ENCODE results near the gene RNF5. TPM values are rescaled to one million over a fixed set of nuclear protein-coding genes. Genes with fewer than 3 reads are reported as not detected.
A peak's percentile ranks its signal among the peaks of the same experiment; 100 is the strongest.

RNF5 gene
- total RNA-seq, 3 donors from 2014 or later = 40.1 to 49.6 (median 47.1) TPM

GRCh38 chr6:32163559-32164258 lies 14.5 kb upstream of the RNF5 start:
- H3K27me3 Mint-ChIP-seq (ENCODE audit: low read depth) = no peaks in the 10 kb centered on the region
- H3K36me3 Mint-ChIP-seq (ENCODE audit: insufficient read depth) = peaks cover 8% of the 10 kb centered on the region
- H3K4me1 Mint-ChIP-seq (ENCODE audit: low read depth) = no peaks in the 10 kb centered on the region
- ATAC-seq = no peak
- DNase-seq = no peak
- H3K4me3 Mint-ChIP-seq = no peak overlapping the region
- H3K9me3 Mint-ChIP-seq = no peaks in the 10 kb centered on the region

GRCh38 chr6:32164295-32164694 lies 13.9 kb upstream of the RNF5 start, which contains the start of gene EGFL8:
EGFL8 (plus strand) TSS chr6:32164595; CDS start chr6:32166166, 1,571 bp downstream.
- H3K36me3 Mint-ChIP-seq (ENCODE audit: insufficient read depth) = peaks cover 8% of the 10 kb centered on the region
- H3K4me1 Mint-ChIP-seq (ENCODE audit: low read depth) = no peaks in the 10 kb centered on the region
- no peaks in the 10 kb centered on the region for H3K27me3 Mint-ChIP-seq (ENCODE audit: low read depth)
- H3K4me3 Mint-ChIP-seq = no peak within 1 kb of the TSS
- H3K9me3 Mint-ChIP-seq = no peaks in the 10 kb centered on the region
- ATAC-seq (no peak), DNase-seq (no peak)

- no peaks in the 10 kb centered on the region for H3K4me1 Mint-ChIP-seq (ENCODE audit: low read depth)
- ATAC-seq (no peak), DNase-seq (no peak)
- H3K27me3 Mint-ChIP-seq (ENCODE audit: low read depth) = no peaks in the 10 kb centered on the region
- peaks cover 19% of the 10 kb centered on the region for H3K36me3 Mint-ChIP-seq (ENCODE audit: insufficient read depth)
- H3K9me3 Mint-ChIP-seq = no peaks in the 10 kb centered on the region
- no peak overlapping the region for H3K4me3 Mint-ChIP-seq
Measured at GRCh38 chr6:32166411-32167061, 11.7 kb upstream of the RNF5 start.

- H3K4me1 Mint-ChIP-seq (ENCODE audit: low read depth) = no peaks in the 10 kb centered on the region
- DNase-seq = no peak
- no peaks in the 10 kb centered on the region for H3K27me3 Mint-ChIP-seq (ENCODE audit: low read depth)
- peaks cover 19% of the 10 kb centered on the region for H3K36me3 Mint-ChIP-seq (ENCODE audit: insufficient read depth)
- H3K4me3 Mint-ChIP-seq = no peak overlapping the region
- no peaks in the 10 kb centered on the region for H3K9me3 Mint-ChIP-seq
- ATAC-seq = no peak
Measured at GRCh38 chr6:32167154-32167760, 10.9 kb upstream of the RNF5 start.

GRCh38 chr6:32167761-32168262 lies 10.4 kb upstream of the RNF5 start:
- H3K9me3 Mint-ChIP-seq = no peaks in the 10 kb centered on the region
- peaks cover 3% of the 10 kb centered on the region for H3K4me1 Mint-ChIP-seq (ENCODE audit: low read depth)
- no peak overlapping the region for H3K4me3 Mint-ChIP-seq
- no peak for ATAC-seq
- peaks cover 19% of the 10 kb centered on the region for H3K36me3 Mint-ChIP-seq (ENCODE audit: insufficient read depth)
- H3K27me3 Mint-ChIP-seq (ENCODE audit: low read depth) = no peaks in the 10 kb centered on the region
- no peak for DNase-seq

GRCh38 chr6:32168350-32168749 lies 9.9 kb upstream of the RNF5 start:
- no peaks in the 10 kb centered on the region for H3K9me3 Mint-ChIP-seq
- DNase-seq (no peak), ATAC-seq (no peak)
- H3K4me1 Mint-ChIP-seq (ENCODE audit: low read depth) = peaks cover 9% of the 10 kb centered on the region
- peaks cover 19% of the 10 kb centered on the region for H3K36me3 Mint-ChIP-seq (ENCODE audit: insufficient read depth)
- H3K27me3 Mint-ChIP-seq (ENCODE audit: low read depth) = no peaks in the 10 kb centered on the region
- H3K4me3 Mint-ChIP-seq = no peak overlapping the region

- Mint-ChIP-seq H3K4me3 (no peak overlapping the region), H3K4me1 (ENCODE audit: low read depth) (peaks cover 15% of the 10 kb centered on the region), H3K36me3 (ENCODE audit: insufficient read depth) (peaks cover 19% of the 10 kb centered on the region), H3K27me3 (ENCODE audit: low read depth) (no peaks in the 10 kb centered on the region), H3K9me3 (no peaks in the 10 kb centered on the region)
- DNase-seq (no peak), ATAC-seq (no peak)
Measured at GRCh38 chr6:32168807-32169591, 9.2 kb upstream of the RNF5 start.

- Mint-ChIP-seq H3K36me3 (ENCODE audit: insufficient read depth) (peaks cover 19% of the 10 kb centered on the region), H3K4me3 (no peak overlapping the region), H3K9me3 (no peaks in the 10 kb centered on the region), H3K27me3 (ENCODE audit: low read depth) (no peaks in the 10 kb centered on the region), H3K4me1 (ENCODE audit: low read depth) (peaks cover 27% of the 10 kb centered on the region)
- ATAC-seq (no peak), DNase-seq (no peak)
Measured at GRCh38 chr6:32170294-32170693, 7.9 kb upstream of the RNF5 start.

- Mint-ChIP-seq H3K36me3 (ENCODE audit: insufficient read depth) (peaks cover 19% of the 10 kb centered on the region), H3K4me3 (no peak overlapping the region), H3K27me3 (ENCODE audit: low read depth) (no peaks in the 10 kb centered on the region), H3K4me1 (ENCODE audit: low read depth) (peaks cover 30% of the 10 kb centered on the region), H3K9me3 (no peaks in the 10 kb centered on the region)
- ATAC-seq = no peak
- no peak for DNase-seq
Measured at GRCh38 chr6:32171234-32171633, 7.0 kb upstream of the RNF5 start.

- Mint-ChIP-seq H3K4me3 (peak overlapping the region; percentile 19), H3K9me3 (no peaks in the 10 kb centered on the region), H3K27me3 (ENCODE audit: low read depth) (no peaks in the 10 kb centered on the region), H3K4me1 (ENCODE audit: low read depth) (peaks cover 44% of the 10 kb centered on the region), H3K36me3 (ENCODE audit: insufficient read depth) (peaks cover 12% of the 10 kb centered on the region)
- ATAC-seq = no peak
- DNase-seq = no peak
Measured at GRCh38 chr6:32173051-32173727, 5.0 kb upstream of the RNF5 start.

GRCh38 chr6:32174416-32174815 lies 3.8 kb upstream of the RNF5 start:
- H3K36me3 Mint-ChIP-seq (ENCODE audit: insufficient read depth) = peaks cover 10% of the 10 kb centered on the region
- DNase-seq (no peak), ATAC-seq (no peak)
- no peaks in the 10 kb centered on the region for H3K27me3 Mint-ChIP-seq (ENCODE audit: low read depth)
- no peaks in the 10 kb centered on the region for H3K9me3 Mint-ChIP-seq
- H3K4me1 Mint-ChIP-seq (ENCODE audit: low read depth) = peaks cover 54% of the 10 kb centered on the region
- H3K4me3 Mint-ChIP-seq = peak overlapping the region; percentile 92

GRCh38 chr6:32175322-32175710 lies 2.9 kb upstream of the RNF5 start:
- Mint-ChIP-seq H3K27me3 (ENCODE audit: low read depth) (no peaks in the 10 kb centered on the region), H3K9me3 (no peaks in the 10 kb centered on the region), H3K36me3 (ENCODE audit: insufficient read depth) (peaks cover 7% of the 10 kb centered on the region), H3K4me3 (peak overlapping the region; percentile 92), H3K4me1 (ENCODE audit: low read depth) (peaks cover 62% of the 10 kb centered on the region)
- no peak for DNase-seq
- ATAC-seq = no peak

- Mint-ChIP-seq H3K9me3 (no peaks in the 10 kb centered on the region), H3K36me3 (ENCODE audit: insufficient read depth) (peaks cover 13% of the 10 kb centered on the region), H3K4me3 (peak within 1 kb of the TSS; percentile 92), H3K27me3 (ENCODE audit: low read depth) (no peaks in the 10 kb centered on the region), H3K4me1 (ENCODE audit: low read depth) (peaks cover 67% of the 10 kb centered on the region)
- DNase-seq (peak; percentile 94), ATAC-seq (peak; percentile 53 to 59)
Measured at GRCh38 chr6:32175711-32176475, 2.3 kb upstream of the RNF5 start, which contains the start of gene AGPAT1. AGPAT1 (minus strand) TSS chr6:32176084; CDS start chr6:32171496, 4,588 bp downstream.
